ENCODE data around the gene CBFA2T2.

The CBFA2T2 gene

DNA sequence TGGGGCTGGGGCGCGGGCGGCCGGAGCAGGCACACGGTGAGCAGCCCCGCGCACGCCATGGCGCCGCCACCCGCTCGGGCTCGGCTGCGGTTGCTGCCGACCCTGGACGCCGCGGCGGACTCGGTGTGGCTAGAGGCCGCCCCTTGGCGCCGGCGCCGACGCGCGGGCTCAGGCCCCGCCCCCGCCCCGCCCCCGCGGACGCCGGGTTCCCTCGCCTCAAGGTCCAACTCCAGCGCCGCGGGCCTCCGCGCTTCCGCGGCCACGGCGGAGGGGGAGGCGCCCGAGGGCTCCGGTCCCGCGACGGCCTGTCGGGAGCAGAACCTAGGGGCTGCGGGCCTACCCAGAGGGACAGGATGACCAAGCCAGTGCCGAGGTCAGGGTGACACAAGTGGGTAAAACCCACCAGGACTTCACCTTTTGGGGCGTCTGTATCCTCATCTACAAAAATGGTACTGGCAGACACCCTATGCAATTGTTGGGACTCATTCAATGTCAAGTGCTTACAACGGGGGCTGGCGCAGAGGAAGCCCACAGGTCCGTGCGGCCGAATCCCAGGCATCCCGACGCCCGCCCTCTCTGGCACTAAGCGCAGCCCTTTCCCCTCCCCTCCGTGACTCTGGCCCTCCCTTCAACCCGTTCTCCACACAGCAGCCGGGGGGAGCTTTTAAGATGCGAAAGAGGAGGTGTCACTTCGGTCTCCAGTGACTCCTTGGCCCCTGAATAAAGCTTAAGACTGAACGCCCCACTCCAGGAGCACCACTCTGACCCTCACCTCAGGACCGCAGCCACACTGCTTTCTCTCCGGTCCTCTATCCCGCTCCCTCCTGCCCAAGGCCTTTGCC lies 184.6 kb downstream of the CBFA2T2 start, which contains the start of gene NECAB3:
Gene NECAB3 (minus strand): TSS at position 135 of the 842 bp plus-strand sequence. CDS start 76 bp downstream, at position 59.
- H3K9me3 Mint-ChIP-seq: no peaks in the 10 kb centered on the region
- H3K4me1 Mint-ChIP-seq: peaks cover 62% of the 10 kb centered on the region
- peak within 1 kb of the TSS; percentile 86 to 93 (median 89) for H3K4me3 Mint-ChIP-seq
- no peak for TF ChIP-seq CTCF (IDR thresholded peaks at IDR 0.05; ENCODE audit: unreplicated experiment in 3 of 3)
- H3K36me3 Mint-ChIP-seq (ENCODE audit: low read depth): peaks cover 11% of the 10 kb centered on the region
- no peaks in the 10 kb centered on the region for H3K27me3 Mint-ChIP-seq (ENCODE audit: low read depth)
- peak within 1 kb of the TSS; percentile 89 to 94 (median 91) for H3K27ac Mint-ChIP-seq

DNA sequence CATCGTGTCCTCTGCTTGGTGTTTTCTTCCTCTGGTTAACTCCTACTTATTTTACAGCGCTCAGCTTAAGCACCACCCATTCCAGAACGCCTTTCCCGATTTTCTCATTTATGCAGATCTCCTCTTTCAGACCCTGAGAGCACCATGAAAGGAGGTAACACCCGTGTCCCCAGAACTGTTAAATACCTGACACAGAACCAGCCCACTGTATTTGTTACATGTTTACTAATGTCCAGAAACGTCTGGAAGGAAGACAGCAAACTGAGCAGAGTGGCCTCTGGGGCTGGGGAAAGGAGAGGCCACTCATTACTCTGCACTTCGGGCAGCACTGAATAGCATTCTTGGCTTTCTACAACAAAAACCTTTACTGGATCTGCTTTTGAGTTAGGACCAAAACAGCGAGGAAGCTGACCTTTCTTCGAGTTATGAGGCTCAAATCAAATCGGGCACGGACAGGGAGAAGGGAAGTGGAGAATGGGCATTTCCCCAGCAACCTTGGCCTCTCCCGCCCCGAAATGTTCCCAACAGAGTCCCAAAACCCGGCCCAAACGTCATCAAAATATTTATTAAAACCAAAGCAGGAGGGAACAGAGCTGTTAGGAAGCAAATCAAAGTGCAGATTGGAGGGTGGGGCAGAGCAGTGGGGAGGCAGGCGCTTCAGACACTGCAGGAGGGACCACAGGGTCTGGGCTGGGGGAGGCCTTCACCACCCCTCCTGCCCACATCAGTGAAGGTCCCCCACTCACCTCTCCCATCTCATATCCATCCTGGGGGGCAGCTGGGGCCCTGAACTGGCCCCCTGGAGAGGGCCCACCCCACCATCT lies 185.5 kb downstream of the CBFA2T2 start:
- H3K9me3 Mint-ChIP-seq: no peaks in the 10 kb centered on the region
- H3K36me3 Mint-ChIP-seq (ENCODE audit: low read depth): peaks cover 11% of the 10 kb centered on the region
- no peak for TF ChIP-seq CTCF (IDR thresholded peaks at IDR 0.05; ENCODE audit: unreplicated experiment in 3 of 3)
- peak overlapping the region; percentile 80 to 87 (median 83) for H3K4me3 Mint-ChIP-seq
- no peaks in the 10 kb centered on the region for H3K27me3 Mint-ChIP-seq (ENCODE audit: low read depth)
- H3K4me1 Mint-ChIP-seq: peaks cover 54% of the 10 kb centered on the region
- peak overlapping the region; percentile 89 to 94 (median 91) for H3K27ac Mint-ChIP-seq

DNA sequence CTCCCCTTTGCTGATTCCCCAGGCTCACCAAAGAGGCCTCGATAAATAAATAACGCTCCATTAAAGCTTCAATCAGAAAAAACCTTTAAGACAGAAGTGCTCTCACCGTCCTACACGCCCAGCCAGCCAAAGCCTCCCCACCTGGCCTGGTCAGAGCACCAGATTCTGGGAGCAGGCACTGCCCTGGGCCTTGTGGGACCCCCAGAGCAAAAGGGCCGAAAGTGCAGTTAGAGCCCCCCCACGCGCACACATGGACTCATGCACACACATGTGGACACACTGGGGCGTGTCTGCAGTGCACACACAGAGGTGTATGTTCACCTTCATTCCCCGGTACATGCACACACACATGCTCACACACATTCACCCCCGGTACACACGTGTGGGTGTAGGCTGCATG lies 186.2 kb downstream of the CBFA2T2 start:
- peaks cover 11% of the 10 kb centered on the region for H3K36me3 Mint-ChIP-seq (ENCODE audit: low read depth)
- H3K27me3 Mint-ChIP-seq (ENCODE audit: low read depth): no peaks in the 10 kb centered on the region
- H3K9me3 Mint-ChIP-seq: no peaks in the 10 kb centered on the region
- TF ChIP-seq CTCF (IDR thresholded peaks at IDR 0.05; ENCODE audit: unreplicated experiment in 3 of 3): no peak
- peaks cover 49% of the 10 kb centered on the region for H3K4me1 Mint-ChIP-seq
- peak overlapping the region; percentile 89 to 94 (median 91) for H3K27ac Mint-ChIP-seq
- H3K4me3 Mint-ChIP-seq: peak overlapping the region; percentile 32 to 67 (median 65)

DNA sequence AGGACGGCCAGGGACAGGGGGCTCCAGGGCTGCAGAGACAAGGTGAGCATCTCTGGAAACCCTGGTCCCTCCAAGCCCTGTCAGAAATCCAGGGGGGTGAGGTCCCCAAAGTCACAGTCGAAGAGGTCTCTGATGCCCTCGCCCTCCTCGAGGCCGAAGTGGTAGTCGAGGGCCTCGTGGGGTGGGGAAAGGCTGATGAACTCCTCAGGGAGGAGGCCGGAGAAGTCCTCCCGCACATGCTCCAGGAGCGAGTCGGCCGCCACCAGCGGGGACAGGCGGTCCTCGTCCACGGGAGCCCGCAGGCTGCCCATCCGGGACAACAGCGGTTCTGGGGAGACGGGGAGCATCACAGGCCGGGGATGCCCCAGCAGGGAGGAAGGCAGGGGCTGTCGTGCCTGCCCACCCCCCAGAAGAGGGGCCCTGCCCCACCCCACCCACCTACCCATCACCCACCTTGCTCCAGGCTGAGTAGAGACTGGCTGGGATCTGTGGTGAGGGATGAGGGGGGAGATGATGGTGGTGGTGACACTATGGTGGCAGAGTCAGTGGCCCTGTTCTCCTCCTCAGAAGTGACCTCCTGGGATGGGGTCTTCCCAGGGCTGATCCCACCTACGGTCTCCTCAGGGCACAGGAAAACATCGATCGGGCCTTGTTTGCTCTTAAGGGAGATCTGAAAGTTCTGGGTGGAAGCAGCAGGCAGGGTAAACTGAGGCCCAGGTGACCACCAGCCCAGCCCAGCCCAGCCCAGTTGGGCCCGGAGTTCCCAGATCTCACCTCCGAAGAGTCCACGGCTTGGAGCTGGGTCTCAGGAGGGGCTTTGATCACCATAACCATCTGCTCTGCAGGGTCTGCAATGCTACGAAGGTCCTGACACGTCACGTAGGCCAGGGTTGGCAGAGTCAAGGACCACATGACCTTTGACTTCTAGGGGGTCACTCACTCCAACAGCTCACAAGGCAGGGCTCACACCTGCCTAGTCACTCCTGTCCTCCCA lies 187.1 kb downstream of the CBFA2T2 start:
- TF ChIP-seq CTCF (IDR thresholded peaks at IDR 0.05; ENCODE audit: unreplicated experiment in 3 of 3): no peak
- H3K9me3 Mint-ChIP-seq: no peaks in the 10 kb centered on the region
- peak overlapping the region; percentile 89 to 94 (median 91) for H3K27ac Mint-ChIP-seq

DNA sequence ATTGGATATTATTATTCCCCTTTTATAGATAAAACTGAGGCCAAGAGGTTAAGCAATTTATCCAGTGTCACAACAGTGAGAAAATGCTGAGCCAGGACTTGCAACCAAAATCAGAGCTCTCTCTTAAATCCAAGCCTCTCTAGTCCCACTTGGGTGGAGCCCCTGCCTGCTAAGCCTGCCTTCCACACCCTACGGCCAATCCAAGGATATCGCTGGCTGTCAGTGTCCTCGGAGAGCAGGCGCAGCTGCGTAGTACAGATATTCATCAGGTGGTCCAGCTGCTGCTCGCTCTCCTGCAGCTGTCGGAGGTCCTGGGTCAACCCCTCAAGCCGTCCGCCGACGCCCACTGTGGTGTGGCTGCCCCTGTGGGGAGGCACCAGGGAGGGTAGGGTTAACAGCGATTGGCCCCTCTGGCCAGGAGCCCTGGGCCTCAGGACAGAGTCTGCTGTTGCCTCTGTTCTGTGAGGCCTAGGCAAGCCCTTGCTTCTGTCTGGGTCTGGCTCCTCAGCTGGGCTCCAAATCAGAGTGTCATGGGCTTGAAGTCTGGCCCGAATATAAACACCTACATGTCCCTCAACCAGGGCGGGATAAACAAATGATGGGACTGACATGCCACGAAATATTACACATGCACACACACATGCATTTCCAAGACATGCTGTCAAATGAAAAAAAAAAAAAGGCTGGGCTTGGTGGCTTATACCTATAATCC lies 188.3 kb downstream of the CBFA2T2 start:
- no peaks in the 10 kb centered on the region for H3K9me3 Mint-ChIP-seq
- H3K27me3 Mint-ChIP-seq (ENCODE audit: low read depth): no peaks in the 10 kb centered on the region
- peak overlapping the region in 2 of 3 experiments; percentile 12 to 45 for H3K4me3 Mint-ChIP-seq
- peak overlapping the region in 2 of 3 experiments; percentile 51 to 56 for H3K27ac Mint-ChIP-seq
- peaks cover 40% of the 10 kb centered on the region for H3K4me1 Mint-ChIP-seq
- no peak for TF ChIP-seq CTCF (IDR thresholded peaks at IDR 0.05; ENCODE audit: unreplicated experiment in 3 of 3)
- peaks cover 11% of the 10 kb centered on the region for H3K36me3 Mint-ChIP-seq (ENCODE audit: low read depth)

More for the DNA sequence above, 187.1 kb downstream of the CBFA2T2 start:
- Mint-ChIP-seq H3K36me3 (ENCODE audit: low read depth) (peaks cover 11% of the 10 kb centered on the region), H3K4me1 (peaks cover 45% of the 10 kb centered on the region), H3K4me3 (peak overlapping the region in 2 of 3 experiments; percentile 63 to 66), H3K27me3 (ENCODE audit: low read depth) (no peaks in the 10 kb centered on the region)
